ENCODE measurements around the gene SENP8. TPM values are rescaled to one million over a fixed set of nuclear protein-coding genes. Genes with fewer than 3 reads are reported as not detected.

Gene SENP8
- total and polyA plus RNA-seq, 2 of the 13 experiments (the other 11 are each of a cell fraction or from before 2014, with no cell fraction given) = 2.7 to 3.0 TPM

DNA sequence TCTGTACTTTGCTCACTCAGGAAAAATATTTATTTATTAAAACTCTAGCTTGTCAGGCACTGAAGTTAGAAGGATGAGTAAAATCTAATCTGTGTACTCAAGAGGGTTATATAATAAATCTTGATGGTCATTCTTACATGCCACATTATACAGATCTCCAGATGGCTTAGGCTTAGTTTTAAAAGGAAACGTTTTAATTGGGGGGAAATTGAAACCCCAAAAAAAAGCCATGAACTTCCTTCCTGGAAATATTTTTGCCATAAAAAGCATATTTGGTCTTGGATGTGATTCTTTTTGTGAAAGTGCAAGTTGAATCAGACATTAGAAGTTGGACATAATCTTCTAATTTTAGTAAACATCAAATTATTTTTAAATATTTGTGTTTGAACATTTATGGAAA is 6.0 kb downstream of the SENP8 start (continued):
- TF ChIP-seq DMAP1 (CRISPR knock-in tag; IDR thresholded peaks at IDR 0.05) (no peak), NFIB (CRISPR knock-in tag; IDR thresholded peaks at IDR 0.05; ENCODE audit: borderline replicate concordance) (no peak), NPAS2 (CRISPR knock-in tag; IDR thresholded peaks at IDR 0.05; ENCODE audit: borderline replicate concordance) (no peak), MAZ (IDR thresholded peaks at IDR 0.05; ENCODE audit: borderline replicate concordance, low read depth, low read length) (no peak), MAZ (CRISPR knock-in tag; IDR thresholded peaks at IDR 0.05; ENCODE audit: low read depth) (no peak), GABPB1 (CRISPR knock-in tag; IDR thresholded peaks at IDR 0.05) (no peak), ATF7 (IDR thresholded peaks at IDR 0.05) (no peak), ATF7 (CRISPR knock-in tag; IDR thresholded peaks at IDR 0.05) (no peak)
- TF ChIP-seq, protein P1, sequence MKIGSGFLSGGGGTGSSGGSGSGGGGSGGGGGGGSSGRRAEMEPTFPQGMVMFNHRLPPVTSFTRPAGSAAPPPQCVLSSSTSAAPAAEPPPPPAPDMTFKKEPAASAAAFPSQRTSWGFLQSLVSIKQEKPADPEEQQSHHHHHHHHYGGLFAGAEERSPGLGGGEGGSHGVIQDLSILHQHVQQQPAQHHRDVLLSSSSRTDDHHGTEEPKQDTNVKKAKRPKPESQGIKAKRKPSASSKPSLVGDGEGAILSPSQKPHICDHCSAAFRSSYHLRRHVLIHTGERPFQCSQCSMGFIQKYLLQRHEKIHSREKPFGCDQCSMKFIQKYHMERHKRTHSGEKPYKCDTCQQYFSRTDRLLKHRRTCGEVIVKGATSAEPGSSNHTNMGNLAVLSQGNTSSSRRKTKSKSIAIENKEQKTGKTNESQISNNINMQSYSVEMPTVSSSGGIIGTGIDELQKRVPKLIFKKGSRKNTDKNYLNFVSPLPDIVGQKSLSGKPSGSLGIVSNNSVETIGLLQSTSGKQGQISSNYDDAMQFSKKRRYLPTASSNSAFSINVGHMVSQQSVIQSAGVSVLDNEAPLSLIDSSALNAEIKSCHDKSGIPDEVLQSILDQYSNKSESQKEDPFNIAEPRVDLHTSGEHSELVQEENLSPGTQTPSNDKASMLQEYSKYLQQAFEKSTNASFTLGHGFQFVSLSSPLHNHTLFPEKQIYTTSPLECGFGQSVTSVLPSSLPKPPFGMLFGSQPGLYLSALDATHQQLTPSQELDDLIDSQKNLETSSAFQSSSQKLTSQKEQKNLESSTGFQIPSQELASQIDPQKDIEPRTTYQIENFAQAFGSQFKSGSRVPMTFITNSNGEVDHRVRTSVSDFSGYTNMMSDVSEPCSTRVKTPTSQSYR (CRISPR knock-in tag; IDR thresholded peaks at IDR 0.05; ENCODE audit: borderline replicate concordance) = no peak
- TF ChIP-seq, protein P2, sequence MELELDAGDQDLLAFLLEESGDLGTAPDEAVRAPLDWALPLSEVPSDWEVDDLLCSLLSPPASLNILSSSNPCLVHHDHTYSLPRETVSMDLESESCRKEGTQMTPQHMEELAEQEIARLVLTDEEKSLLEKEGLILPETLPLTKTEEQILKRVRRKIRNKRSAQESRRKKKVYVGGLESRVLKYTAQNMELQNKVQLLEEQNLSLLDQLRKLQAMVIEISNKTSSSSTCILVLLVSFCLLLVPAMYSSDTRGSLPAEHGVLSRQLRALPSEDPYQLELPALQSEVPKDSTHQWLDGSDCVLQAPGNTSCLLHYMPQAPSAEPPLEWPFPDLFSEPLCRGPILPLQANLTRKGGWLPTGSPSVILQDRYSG (CRISPR knock-in tag; IDR thresholded peaks at IDR 0.05) = no peak

DNA sequence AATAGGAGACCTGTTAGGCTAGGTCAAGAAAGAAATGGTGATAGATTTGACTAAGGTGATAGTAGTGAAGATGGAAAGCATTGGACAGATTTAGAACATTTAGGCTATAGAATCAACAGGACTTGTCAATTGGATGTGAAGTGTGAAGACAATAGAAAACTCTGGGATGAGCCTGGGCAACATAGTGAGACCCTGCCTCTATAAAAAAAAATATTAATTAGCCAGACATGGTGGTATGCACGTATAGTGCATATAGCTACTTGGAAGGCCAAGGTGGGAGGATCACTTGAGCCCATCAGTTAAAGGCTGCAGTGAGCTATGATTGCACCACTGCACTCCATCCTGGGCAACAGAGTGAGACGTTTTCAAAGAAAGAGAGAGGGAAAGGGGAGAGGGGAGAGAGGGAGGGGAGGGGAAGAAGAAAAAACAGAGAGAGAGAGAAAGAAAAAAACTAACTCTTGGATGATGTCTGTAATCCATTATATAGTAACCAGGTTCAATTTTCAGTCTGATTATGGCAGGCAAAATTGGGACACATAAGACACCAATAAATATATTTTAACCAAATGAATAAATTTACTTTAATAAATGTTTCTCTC is 9.6 kb downstream of the SENP8 start:
- Histone ChIP-seq H3K36me3 (replicated peaks in 1 of 2; ENCODE audit: control insufficient read depth in 1 of 2, insufficient read depth in 2 of 2, low read length in 2 of 2) (no peaks in the 10 kb centered on the region), H4K20me1 (ENCODE audit: insufficient read depth, low read length) (no peaks in the 10 kb centered on the region), H3K27me3 (ENCODE audit: control insufficient read depth in 1 of 2, insufficient read depth in 2 of 2, low read length in 2 of 2) (no peaks in the 10 kb centered on the region), H3K4me3 (replicated peaks in 1 of 3; ENCODE audit: insufficient read depth in 1 of 3, low read depth in 2 of 3, low read length in 3 of 3) (no peak overlapping the region), H3K4me1 (ENCODE audit: insufficient read depth, low read length) (0 out of 2 replicates have a peak, but pooled peaks cover 10% of the 10 kb centered on the region), H3K4me2 (ENCODE audit: low read depth, low read length) (no peak overlapping the region), H3K27ac (ENCODE audit: extremely low read length, insufficient read depth, low read length) (no peak overlapping the region), H3K9ac (ENCODE audit: insufficient read depth, low read depth, low read length) (no peak overlapping the region), H2AFZ (ENCODE audit: low read length) (no peak overlapping the region), H3K79me2 (ENCODE audit: insufficient read depth, low read length) (no peaks in the 10 kb centered on the region), H3K9me3 (ENCODE audit: low read length) (no peaks in the 10 kb centered on the region)
- in situ Hi-C loops (cut with HindIII; ENCODE audit: extremely low pct_ligation_motif_present, low pct_unique_long_range_greater_than_20kb) = no loop called here
- POLR2A ChIA-PET = no interaction called here
- no TSS peak for BruUV-seq (replicated peaks)
- 13% methylated on average over 2 of the region's 2 CpGs for WGBS (ENCODE audit: low lambda C conversion rate)
- CTCF ChIA-PET (ENCODE audit: low intra/inter-chr PET ratio, low total read pairs) = no interaction called here
- intact Hi-C loops (cut with micrococcal nuclease; ENCODE audit: unreplicated experiment) = no loop called here
- ATAC-seq (no peak), FAIRE-seq (no peak), DNase-seq (ENCODE audit: low spot score) (no peak)
- no peak for TF ChIP-seq KMT2B (CRISPR knock-in tag; IDR thresholded peaks at IDR 0.05)
- TF ChIP-seq HNRNPK (IDR thresholded peaks at IDR 0.05; ENCODE audit: low read depth, low read length, poor library complexity, severe bottlenecking) = peak; percentile 18

Measured in HepG2 (cell line).